ENCODE results near the gene IKZF4. TPM values are rescaled to one million over a fixed set of nuclear protein-coding genes. Genes with fewer than 3 reads are reported as not detected.

IKZF4 gene
- total and polyA plus RNA-seq, 2 of the 8 experiments (the other 6 are each of a cell fraction or from before 2014, with no cell fraction given) = 8.0 to 13.3 TPM

- Histone ChIP-seq H3K27ac (ENCODE audit: low read depth, low read length) (peak within 1 kb of the TSS; percentile 98), H4K5ac (ENCODE audit: insufficient read length, low read depth, low read length) (peak within 1 kb of the TSS; percentile 97), H4K20me1 (replicated peaks in 1 of 2; ENCODE audit: control insufficient read depth in 1 of 2, insufficient read depth in 2 of 2, low read length in 2 of 2) (peaks cover 0 to 4% of the 10 kb centered on the region in 2 experiments), H3K23ac (ENCODE audit: insufficient read length) (no peak within 1 kb of the TSS), H3K9me3 (ENCODE audit: insufficient read depth in 2 of 2, low read depth in 1 of 2, low read length in 1 of 2) (no peaks in the 10 kb centered on the region), H3K36me3 (ENCODE audit: control insufficient read depth in 2 of 4, insufficient read depth in 4 of 4, low read length in 3 of 4) (peaks cover 13 to 30% (median 21%) of the 10 kb centered on the region in 4 experiments), H3K79me2 (ENCODE audit: control insufficient read depth in 1 of 2, insufficient read depth in 2 of 2, low read length in 2 of 2) (peaks cover 6 to 19% of the 10 kb centered on the region in 2 experiments), H3K4me2 (ENCODE audit: insufficient read depth in 1 of 2, low read depth in 2 of 2, low read length in 2 of 2) (peak within 1 kb of the TSS; percentile 72 to 91), H2BK5ac (ENCODE audit: low read depth, low read length) (peak within 1 kb of the TSS; percentile 98), H3K4me1 (replicated peaks in 1 of 4; ENCODE audit: control insufficient read depth in 3 of 4, insufficient read depth in 4 of 4, low read length in 3 of 4) (peaks cover 0 to 12% (median 4%) of the 10 kb centered on the region in 4 experiments; a peak in 5 of 7 replicates), H3K23me2 (ENCODE audit: low read depth, low read length) (peaks cover 7% of the 10 kb centered on the region), H2BK120ac (replicated peaks; ENCODE audit: low read depth, low read length) (peak within 1 kb of the TSS; percentile 95), H2BK15ac (ENCODE audit: low read length) (no peak within 1 kb of the TSS), H4K8ac (ENCODE audit: extremely low read depth, insufficient read depth, low read length) (peak within 1 kb of the TSS; percentile 93; the same call in 1 of the 2 replicates), H2BK20ac (ENCODE audit: low read length) (0 out of 2 replicates have a peak within 1 kb of the TSS, but pooled peaks have one; percentile 91), H3K9ac (replicated peaks in 1 of 4; ENCODE audit: extremely low read depth in 1 of 4, low read depth in 3 of 4, low read length in 3 of 4) (peak within 1 kb of the TSS; percentile 91 to 96 (median 94)), H3K79me1 (ENCODE audit: low read depth, low read length) (peaks cover 3% of the 10 kb centered on the region; the same call in 1 of the 2 replicates), H3K4me3 (ENCODE audit: extremely low read depth in 1 of 4, insufficient read depth in 2 of 4, low read depth in 3 of 4, low read length in 4 of 4) (peak within 1 kb of the TSS; percentile 73 to 95 (median 86)), H2BK12ac (ENCODE audit: low read depth, low read length) (peak within 1 kb of the TSS; percentile 62; the same call in 1 of the 2 replicates), H3K14ac (ENCODE audit: insufficient read length) (no peak within 1 kb of the TSS), H3K27me3 (replicated peaks in 1 of 4; ENCODE audit: control insufficient read depth in 3 of 4, extremely low read depth in 1 of 4, insufficient read depth in 3 of 4, low read length in 3 of 4) (no peaks in the 10 kb centered on the region), H2AFZ (ENCODE audit: low read length) (peak within 1 kb of the TSS; percentile 96), H4K91ac (replicated peaks; ENCODE audit: insufficient read length, low read length) (peak within 1 kb of the TSS; percentile 90), H3K18ac (ENCODE audit: extremely low read depth, low read length) (peak within 1 kb of the TSS; percentile 84), H3K56ac (replicated peaks; ENCODE audit: insufficient read length, low read depth, low read length) (peak within 1 kb of the TSS; percentile 88), H2AK5ac (ENCODE audit: low read depth, low read length) (no peak within 1 kb of the TSS; the same call in 1 of the 2 replicates), H3K4ac (replicated peaks; ENCODE audit: insufficient read length, low read depth, low read length) (peak within 1 kb of the TSS; percentile 80)
- POLR2A ChIA-PET (ENCODE audit: partially characterized antibody) = interaction anchor here (0.5 to 5.2 kb wide), 13 partner anchors 9 to 293 kb away, joined by 3 to 46 read pairs (median 3); partner anchors contain the start of genes IKZF4, RPL41, SUOX and ZC3H10
- DNase-seq (ENCODE audit: low read depth in 1 of 2, low spot score in 2 of 2) (peak; percentile 89 to 99), FAIRE-seq (peak; percentile 87)
- 1% methylated on average over 49 of the region's 50 CpGs; no CpG with 5 or more reads in 1 of the 2 experiments for WGBS, 2 experiments (ENCODE audit: extremely low coverage in 1 of 2, insufficient coverage in 1 of 2, insufficient read length in 1 of 2, insufficient replicate concordance in 2 of 2, low coverage in 1 of 2, low lambda C conversion rate in 2 of 2, missing lambda C conversion rate in 1 of 2)
- CTCF ChIA-PET (ENCODE audit: partially characterized antibody) = interaction anchor here (1.0 to 5.1 kb wide), 6 partner anchors 12 to 61 kb away, joined by 3 to 54 read pairs (median 6); partner anchors contain the start of gene SUOX
- peak; percentile 60 for TF ChIP-seq SP1 (IDR thresholded peaks at IDR 0.05; ENCODE audit: low read depth, low read length)
- peak; percentile 41 for TF ChIP-seq KDM4A (IDR thresholded peaks at IDR 0.05; ENCODE audit: low read depth, low read length, severe bottlenecking)
- TF ChIP-seq CTBP2 (IDR thresholded peaks at IDR 0.05; ENCODE audit: borderline replicate concordance, insufficient read depth, insufficient read length, low read length) = no peak
- TF ChIP-seq MAX (IDR thresholded peaks at IDR 0.05) = peak; percentile 68
- TF ChIP-seq ATF3 (IDR thresholded peaks at IDR 0.05; ENCODE audit: insufficient read depth, low read depth, low read length) = 0 out of 2 replicates have a peak, but pooled peaks have one; percentile 43
- no peak for TF ChIP-seq SIRT6 (IDR thresholded peaks at IDR 0.05; ENCODE audit: low read length)
- TF ChIP-seq SAP30 (IDR thresholded peaks at IDR 0.05; ENCODE audit: insufficient read depth, insufficient replicate concordance, low read length) = peak; percentile 25
- TF ChIP-seq MAFK (IDR thresholded peaks at IDR 0.05; ENCODE audit: low read depth, low read length) = no peak
- TF ChIP-seq POLR2AphosphoS5 (IDR thresholded peaks at IDR 0.05; ENCODE audit: low read depth, low read length) = peak; percentile 99
These were observed 20.9 kb downstream of the IKZF4 start, which contains the start of gene RPS26 for GRCh38 chr12:56041552-56042429. RPS26 (plus strand) TSS chr12:56041918; CDS start chr12:56042167, 249 bp downstream.

Measured in H1 (cell line).